ENCODE data around the gene PAIP2. TPM values are rescaled to one million over a fixed set of nuclear protein-coding genes. Genes with fewer than 3 reads are reported as not detected.

The PAIP2 gene
- total RNA-seq, 1 donor from 2014 or later, result 70.0 TPM

DNA sequence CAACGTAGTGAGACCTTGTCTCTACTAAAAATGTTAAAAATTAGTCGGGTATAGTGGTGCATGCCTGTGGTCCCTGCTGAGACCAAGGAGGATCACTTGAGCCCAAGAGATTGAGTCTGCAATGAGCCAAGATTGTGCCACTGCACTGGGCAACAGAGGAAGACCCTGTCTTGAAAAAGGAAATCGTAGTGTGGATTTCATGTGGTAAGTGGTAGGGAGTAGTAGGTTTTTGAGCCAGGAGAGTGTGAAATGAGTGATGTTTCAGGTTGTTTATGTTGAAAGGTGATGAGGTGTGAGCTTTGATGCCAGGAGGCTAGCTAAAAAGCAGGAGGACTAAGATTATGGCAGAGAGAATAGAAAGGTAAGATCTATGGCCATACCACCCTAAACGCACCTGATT lies 42.2 kb upstream of the PAIP2 start:
- H3K27me3 ChIP-seq, result no peaks in the 10 kb centered on the region
- H3K4me1 ChIP-seq, result peaks cover 85% of the 10 kb centered on the region
- ATAC-seq, result no peak
- no peaks in the 10 kb centered on the region for H3K9me3 ChIP-seq
- no peaks in the 10 kb centered on the region for H3K36me3 ChIP-seq
- no peak overlapping the region for H3K4me3 ChIP-seq
- intact Hi-C loops (cut with DNase I), result no loop called here
- no peak for DNase-seq
- TF ChIP-seq, protein P1, sequence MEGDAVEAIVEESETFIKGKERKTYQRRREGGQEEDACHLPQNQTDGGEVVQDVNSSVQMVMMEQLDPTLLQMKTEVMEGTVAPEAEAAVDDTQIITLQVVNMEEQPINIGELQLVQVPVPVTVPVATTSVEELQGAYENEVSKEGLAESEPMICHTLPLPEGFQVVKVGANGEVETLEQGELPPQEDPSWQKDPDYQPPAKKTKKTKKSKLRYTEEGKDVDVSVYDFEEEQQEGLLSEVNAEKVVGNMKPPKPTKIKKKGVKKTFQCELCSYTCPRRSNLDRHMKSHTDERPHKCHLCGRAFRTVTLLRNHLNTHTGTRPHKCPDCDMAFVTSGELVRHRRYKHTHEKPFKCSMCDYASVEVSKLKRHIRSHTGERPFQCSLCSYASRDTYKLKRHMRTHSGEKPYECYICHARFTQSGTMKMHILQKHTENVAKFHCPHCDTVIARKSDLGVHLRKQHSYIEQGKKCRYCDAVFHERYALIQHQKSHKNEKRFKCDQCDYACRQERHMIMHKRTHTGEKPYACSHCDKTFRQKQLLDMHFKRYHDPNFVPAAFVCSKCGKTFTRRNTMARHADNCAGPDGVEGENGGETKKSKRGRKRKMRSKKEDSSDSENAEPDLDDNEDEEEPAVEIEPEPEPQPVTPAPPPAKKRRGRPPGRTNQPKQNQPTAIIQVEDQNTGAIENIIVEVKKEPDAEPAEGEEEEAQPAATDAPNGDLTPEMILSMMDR (IDR thresholded peaks at IDR 0.05), result no peak
- H3K27ac ChIP-seq, result no peak overlapping the region

DNA sequence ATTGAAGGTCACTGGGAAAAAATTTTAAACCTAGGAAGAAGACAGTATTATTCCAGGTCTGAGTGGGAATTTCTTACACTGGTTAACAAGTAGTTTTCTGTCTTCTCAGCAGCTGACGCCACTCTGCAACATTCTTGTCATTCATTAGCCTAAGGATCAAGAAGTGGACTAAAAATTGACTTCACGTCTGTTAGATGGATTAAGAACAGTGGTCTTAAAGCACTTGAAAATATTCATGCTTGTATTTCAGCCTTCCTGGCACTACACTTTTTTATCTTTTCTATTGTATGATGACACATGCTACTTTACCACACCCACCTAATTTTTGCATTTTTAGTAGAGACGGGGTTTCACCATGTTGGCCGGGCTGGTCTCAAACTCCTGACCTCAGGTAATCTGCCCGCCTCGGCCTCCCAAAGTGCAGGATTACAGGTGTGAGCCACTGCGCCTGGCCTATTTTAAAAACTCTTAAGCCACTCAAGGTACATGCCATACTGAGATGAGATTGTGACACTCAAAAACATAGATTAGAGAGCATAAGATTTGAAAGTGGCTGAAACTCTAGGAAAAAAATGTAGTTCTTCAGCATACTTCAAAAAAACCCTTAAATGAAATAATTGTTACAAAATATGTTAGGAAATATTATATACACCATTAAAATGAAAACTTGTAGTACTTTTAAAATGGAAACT lies 39.7 kb upstream of the PAIP2 start:
- ATAC-seq, result peak; percentile 56
- no peaks in the 10 kb centered on the region for H3K36me3 ChIP-seq
- H3K4me3 ChIP-seq, result no peak overlapping the region
- peaks cover 91% of the 10 kb centered on the region for H3K4me1 ChIP-seq
- no peak overlapping the region for H3K27ac ChIP-seq
- H3K9me3 ChIP-seq, result no peaks in the 10 kb centered on the region
- DNase-seq, result no peak
- TF ChIP-seq, protein P1 (IDR thresholded peaks at IDR 0.05), result no peak
- intact Hi-C loops (cut with DNase I), result no loop called here
- no peaks in the 10 kb centered on the region for H3K27me3 ChIP-seq

DNA sequence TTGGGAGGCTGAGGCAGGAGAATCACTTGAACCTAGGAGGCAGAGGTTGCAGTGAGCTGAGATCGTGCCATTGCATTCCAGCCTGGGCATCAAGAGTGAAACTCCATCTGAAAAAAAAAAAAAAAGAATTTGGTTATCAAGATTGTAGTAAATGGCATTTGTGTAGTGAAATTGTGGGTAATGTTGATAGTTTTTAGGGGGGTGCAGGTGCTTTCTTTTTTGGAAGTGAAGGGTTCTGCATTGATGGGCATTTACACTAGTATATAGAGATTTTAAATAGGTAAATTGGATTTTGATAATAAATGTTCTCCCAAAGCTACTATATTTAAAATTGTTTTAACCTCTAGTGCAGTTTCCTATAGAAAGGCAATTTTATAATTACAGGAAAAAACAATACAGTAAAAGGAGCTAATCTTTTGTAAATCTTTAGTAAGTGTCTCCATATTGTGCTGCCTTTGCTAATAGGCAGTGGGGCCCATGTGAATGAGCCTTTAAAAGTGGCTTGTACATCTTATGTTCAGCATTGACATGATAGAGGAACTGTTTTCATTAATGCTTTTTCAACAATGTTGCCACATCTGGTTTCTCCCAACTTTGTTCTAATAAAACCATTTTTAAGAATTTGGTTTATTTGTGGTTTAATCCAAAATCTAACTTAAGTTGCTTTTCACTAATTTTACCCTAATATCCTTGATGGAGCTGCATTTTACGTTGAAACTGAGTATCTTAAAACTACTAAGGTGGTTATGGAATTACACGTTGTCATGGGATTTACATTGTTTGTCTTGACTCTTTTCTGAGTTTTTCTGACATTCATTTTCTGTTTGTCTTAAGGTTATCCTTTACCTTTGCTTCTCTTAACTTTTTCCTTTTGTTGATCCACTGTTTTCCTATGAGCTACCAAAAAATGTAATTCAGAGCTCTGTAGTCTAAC lies 37.0 kb upstream of the PAIP2 start:
- Histone ChIP-seq H3K27ac (no peak overlapping the region), H3K27me3 (no peaks in the 10 kb centered on the region), H3K36me3 (no peaks in the 10 kb centered on the region), H3K4me3 (no peak overlapping the region), H3K4me1 (peaks cover 89% of the 10 kb centered on the region), H3K9me3 (no peaks in the 10 kb centered on the region)
- intact Hi-C loops (cut with DNase I), result no loop called here
- DNase-seq (no peak), ATAC-seq (no peak)
- TF ChIP-seq, protein P1 (IDR thresholded peaks at IDR 0.05), result no peak

DNA sequence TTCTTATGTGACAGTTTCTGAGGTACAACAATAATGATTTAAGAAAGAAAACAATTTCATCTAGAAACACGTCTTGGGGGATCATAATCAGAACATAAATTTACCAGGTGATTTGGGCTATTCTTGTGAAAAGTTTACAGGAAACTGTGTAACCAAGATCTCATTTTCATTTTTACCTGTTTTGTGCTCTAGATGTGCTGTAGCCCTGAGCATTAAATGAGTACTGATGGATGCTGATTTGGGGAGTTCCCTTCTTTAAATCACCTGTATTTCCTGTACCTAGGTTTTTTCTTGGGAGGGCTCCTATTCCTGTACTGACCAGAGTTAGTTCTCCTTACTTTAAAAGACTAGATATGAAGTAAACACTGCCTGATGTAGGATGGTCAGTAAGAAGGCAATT lies 35.5 kb upstream of the PAIP2 start:
- peaks cover 90% of the 10 kb centered on the region for H3K4me1 ChIP-seq
- intact Hi-C loops (cut with DNase I), result no loop called here
- no peak overlapping the region for H3K4me3 ChIP-seq
- H3K27ac ChIP-seq, result no peak overlapping the region
- no peaks in the 10 kb centered on the region for H3K27me3 ChIP-seq
- ATAC-seq, result no peak
- H3K9me3 ChIP-seq, result no peaks in the 10 kb centered on the region
- TF ChIP-seq, protein P1 (IDR thresholded peaks at IDR 0.05), result no peak
- no peak for DNase-seq
- no peaks in the 10 kb centered on the region for H3K36me3 ChIP-seq

DNA sequence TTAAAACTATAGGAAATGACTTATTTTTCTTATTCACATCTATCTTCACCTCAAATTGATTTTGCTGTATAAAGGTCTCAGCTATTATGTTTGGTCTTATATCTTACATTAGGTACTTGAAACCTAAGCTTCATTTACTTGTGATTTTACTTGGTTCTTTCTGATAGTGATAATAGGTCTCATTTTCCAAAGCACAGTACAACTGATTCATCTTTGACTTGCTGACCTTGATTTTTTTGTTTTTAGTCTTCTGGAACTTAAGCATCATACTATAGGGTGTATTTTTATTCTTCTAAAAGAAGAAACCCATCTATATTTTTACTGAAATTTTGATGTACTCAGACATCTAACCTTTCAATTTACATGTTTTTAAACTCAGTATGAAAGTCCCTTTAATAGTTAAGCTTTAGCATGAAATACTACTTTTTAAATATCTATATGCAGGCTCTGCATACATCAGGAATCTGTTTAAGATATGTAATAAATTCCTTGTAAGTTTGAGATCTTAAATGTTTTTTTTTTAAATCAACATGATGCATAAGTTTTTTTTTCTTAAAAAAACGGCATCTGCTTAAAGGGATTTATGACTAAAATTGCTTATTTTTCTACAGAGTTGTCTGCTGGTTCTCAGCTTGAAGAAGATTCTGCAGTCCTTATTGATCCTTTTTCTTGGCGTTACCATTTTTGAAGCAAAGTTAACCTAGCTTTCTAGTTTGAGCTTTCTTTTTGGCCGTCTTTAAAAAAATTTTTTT lies 34.9 kb upstream of the PAIP2 start:
- Histone ChIP-seq H3K4me1 (peaks cover 86% of the 10 kb centered on the region), H3K27ac (no peak overlapping the region), H3K27me3 (no peaks in the 10 kb centered on the region), H3K4me3 (no peak overlapping the region), H3K9me3 (no peaks in the 10 kb centered on the region), H3K36me3 (no peaks in the 10 kb centered on the region)
- DNase-seq (no peak), ATAC-seq (no peak)
- TF ChIP-seq, protein P1 (IDR thresholded peaks at IDR 0.05), result no peak
- intact Hi-C loops (cut with DNase I), result no loop called here

Measured in upper lobe of right lung (tissue), 1 donor.